Measurements from ENCODE around the gene KCND2. TPM values are rescaled to one million over a fixed set of nuclear protein-coding genes. Genes with fewer than 3 reads are reported as not detected.

KCND2 gene
- total and polyA plus RNA-seq, 2 of the 8 experiments (the other 6 are each of a cell fraction or from before 2014, with no cell fraction given), result 4.6 to 7.7 TPM

DNA sequence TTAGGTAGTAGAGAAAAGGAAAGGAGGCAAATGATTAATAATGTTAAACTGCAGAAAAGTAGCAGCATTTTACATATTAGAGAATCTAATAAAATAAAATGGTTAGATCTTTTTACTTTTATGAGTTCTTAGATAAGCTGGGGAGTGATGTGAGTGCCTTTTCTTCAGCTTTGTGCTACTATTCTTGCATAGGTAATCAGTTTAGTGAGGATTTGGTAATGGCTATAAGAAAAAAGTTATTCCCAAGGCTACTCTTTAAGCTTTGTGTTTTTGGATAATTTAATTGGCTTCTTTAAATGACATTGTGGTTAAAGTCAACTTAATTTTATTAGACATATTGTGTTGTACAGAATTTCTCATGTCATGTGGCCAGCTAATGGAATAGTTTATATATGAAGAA lies 3.7 kb downstream of the KCND2 start (continued):
- no peak for TF ChIP-seq EP300 (IDR thresholded peaks at IDR 0.05; ENCODE audit: borderline replicate concordance in 1 of 2, low read depth in 2 of 2, low read length in 2 of 2)
- no peak for TF ChIP-seq SRF (IDR thresholded peaks at IDR 0.05; ENCODE audit: low read depth, low read length)
- TF ChIP-seq, protein P1, sequence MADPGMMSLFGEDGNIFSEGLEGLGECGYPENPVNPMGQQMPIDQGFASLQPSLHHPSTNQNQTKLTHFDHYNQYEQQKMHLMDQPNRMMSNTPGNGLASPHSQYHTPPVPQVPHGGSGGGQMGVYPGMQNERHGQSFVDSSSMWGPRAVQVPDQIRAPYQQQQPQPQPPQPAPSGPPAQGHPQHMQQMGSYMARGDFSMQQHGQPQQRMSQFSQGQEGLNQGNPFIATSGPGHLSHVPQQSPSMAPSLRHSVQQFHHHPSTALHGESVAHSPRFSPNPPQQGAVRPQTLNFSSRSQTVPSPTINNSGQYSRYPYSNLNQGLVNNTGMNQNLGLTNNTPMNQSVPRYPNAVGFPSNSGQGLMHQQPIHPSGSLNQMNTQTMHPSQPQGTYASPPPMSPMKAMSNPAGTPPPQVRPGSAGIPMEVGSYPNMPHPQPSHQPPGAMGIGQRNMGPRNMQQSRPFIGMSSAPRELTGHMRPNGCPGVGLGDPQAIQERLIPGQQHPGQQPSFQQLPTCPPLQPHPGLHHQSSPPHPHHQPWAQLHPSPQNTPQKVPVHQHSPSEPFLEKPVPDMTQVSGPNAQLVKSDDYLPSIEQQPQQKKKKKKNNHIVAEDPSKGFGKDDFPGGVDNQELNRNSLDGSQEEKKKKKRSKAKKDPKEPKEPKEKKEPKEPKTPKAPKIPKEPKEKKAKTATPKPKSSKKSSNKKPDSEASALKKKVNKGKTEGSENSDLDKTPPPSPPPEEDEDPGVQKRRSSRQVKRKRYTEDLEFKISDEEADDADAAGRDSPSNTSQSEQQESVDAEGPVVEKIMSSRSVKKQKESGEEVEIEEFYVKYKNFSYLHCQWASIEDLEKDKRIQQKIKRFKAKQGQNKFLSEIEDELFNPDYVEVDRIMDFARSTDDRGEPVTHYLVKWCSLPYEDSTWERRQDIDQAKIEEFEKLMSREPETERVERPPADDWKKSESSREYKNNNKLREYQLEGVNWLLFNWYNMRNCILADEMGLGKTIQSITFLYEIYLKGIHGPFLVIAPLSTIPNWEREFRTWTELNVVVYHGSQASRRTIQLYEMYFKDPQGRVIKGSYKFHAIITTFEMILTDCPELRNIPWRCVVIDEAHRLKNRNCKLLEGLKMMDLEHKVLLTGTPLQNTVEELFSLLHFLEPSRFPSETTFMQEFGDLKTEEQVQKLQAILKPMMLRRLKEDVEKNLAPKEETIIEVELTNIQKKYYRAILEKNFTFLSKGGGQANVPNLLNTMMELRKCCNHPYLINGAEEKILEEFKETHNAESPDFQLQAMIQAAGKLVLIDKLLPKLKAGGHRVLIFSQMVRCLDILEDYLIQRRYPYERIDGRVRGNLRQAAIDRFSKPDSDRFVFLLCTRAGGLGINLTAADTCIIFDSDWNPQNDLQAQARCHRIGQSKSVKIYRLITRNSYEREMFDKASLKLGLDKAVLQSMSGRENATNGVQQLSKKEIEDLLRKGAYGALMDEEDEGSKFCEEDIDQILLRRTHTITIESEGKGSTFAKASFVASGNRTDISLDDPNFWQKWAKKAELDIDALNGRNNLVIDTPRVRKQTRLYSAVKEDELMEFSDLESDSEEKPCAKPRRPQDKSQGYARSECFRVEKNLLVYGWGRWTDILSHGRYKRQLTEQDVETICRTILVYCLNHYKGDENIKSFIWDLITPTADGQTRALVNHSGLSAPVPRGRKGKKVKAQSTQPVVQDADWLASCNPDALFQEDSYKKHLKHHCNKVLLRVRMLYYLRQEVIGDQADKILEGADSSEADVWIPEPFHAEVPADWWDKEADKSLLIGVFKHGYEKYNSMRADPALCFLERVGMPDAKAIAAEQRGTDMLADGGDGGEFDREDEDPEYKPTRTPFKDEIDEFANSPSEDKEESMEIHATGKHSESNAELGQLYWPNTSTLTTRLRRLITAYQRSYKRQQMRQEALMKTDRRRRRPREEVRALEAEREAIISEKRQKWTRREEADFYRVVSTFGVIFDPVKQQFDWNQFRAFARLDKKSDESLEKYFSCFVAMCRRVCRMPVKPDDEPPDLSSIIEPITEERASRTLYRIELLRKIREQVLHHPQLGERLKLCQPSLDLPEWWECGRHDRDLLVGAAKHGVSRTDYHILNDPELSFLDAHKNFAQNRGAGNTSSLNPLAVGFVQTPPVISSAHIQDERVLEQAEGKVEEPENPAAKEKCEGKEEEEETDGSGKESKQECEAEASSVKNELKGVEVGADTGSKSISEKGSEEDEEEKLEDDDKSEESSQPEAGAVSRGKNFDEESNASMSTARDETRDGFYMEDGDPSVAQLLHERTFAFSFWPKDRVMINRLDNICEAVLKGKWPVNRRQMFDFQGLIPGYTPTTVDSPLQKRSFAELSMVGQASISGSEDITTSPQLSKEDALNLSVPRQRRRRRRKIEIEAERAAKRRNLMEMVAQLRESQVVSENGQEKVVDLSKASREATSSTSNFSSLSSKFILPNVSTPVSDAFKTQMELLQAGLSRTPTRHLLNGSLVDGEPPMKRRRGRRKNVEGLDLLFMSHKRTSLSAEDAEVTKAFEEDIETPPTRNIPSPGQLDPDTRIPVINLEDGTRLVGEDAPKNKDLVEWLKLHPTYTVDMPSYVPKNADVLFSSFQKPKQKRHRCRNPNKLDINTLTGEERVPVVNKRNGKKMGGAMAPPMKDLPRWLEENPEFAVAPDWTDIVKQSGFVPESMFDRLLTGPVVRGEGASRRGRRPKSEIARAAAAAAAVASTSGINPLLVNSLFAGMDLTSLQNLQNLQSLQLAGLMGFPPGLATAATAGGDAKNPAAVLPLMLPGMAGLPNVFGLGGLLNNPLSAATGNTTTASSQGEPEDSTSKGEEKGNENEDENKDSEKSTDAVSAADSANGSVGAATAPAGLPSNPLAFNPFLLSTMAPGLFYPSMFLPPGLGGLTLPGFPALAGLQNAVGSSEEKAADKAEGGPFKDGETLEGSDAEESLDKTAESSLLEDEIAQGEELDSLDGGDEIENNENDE (IDR thresholded peaks at IDR 0.05; ENCODE audit: insufficient replicate concordance, low read length), result no peak
- TF ChIP-seq GABPA (IDR thresholded peaks at IDR 0.05; ENCODE audit: borderline replicate concordance, insufficient read depth, low read length), result no peak
- no peak for TF ChIP-seq NANOG (IDR thresholded peaks at IDR 0.05; ENCODE audit: insufficient read depth, low read depth, low read length, poor library complexity, severe bottlenecking)
- TF ChIP-seq, protein P2, sequence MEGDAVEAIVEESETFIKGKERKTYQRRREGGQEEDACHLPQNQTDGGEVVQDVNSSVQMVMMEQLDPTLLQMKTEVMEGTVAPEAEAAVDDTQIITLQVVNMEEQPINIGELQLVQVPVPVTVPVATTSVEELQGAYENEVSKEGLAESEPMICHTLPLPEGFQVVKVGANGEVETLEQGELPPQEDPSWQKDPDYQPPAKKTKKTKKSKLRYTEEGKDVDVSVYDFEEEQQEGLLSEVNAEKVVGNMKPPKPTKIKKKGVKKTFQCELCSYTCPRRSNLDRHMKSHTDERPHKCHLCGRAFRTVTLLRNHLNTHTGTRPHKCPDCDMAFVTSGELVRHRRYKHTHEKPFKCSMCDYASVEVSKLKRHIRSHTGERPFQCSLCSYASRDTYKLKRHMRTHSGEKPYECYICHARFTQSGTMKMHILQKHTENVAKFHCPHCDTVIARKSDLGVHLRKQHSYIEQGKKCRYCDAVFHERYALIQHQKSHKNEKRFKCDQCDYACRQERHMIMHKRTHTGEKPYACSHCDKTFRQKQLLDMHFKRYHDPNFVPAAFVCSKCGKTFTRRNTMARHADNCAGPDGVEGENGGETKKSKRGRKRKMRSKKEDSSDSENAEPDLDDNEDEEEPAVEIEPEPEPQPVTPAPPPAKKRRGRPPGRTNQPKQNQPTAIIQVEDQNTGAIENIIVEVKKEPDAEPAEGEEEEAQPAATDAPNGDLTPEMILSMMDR (IDR thresholded peaks at IDR 0.05; ENCODE audit: control extremely low read depth in 1 of 3, insufficient read depth in 1 of 3, low read depth in 1 of 3, low read length in 3 of 3), result no peak
